Stimulated activated naive CD8-positive, alpha-beta T cell treated with anti-CD3 and anti-CD28 coated beads, Interleukin-15, amount 100 ng/mL, for 72 hours (primary cell): ENCODE data around the gene PPA2.
"Not testable (repeated sequence)": the region's sequence is repeated elsewhere in the genome, so short reads cannot be mapped to it uniquely, and the experiment has no call there.

ENCODE experiments used
- ATAC-seq: fragments of 150-1000 bp; cut with Tn5 transposase; 2 replicates; pipeline ENCODE4 v1.10.0; 2021; ENCODE audit warnings: mild to moderate bottlenecking, moderate library complexity
- DNase-seq, 2 donors: peaks; one replicate each; pipeline ENCODE4 v3.0.0; 2021 to 2022
- H3K27ac Mint-ChIP-seq, 2 donors: one replicate each; pipeline ENCODE4 v1.8.0; 2022; ENCODE audit warnings: mild to moderate bottlenecking in 2 of 2, mixed read lengths in 2 of 2, moderate library complexity in 2 of 2
- H3K27me3 Mint-ChIP-seq: one replicate; pipeline ENCODE4 v1.8.0; 2022; ENCODE audit warnings: mixed read lengths
- H3K4me1 Mint-ChIP-seq: one replicate; pipeline ENCODE4 v1.8.0; 2022; ENCODE audit warnings: mild to moderate bottlenecking, mixed read lengths
- H3K4me3 Mint-ChIP-seq, 2 donors: one replicate each; pipeline ENCODE4 v1.8.0; 2022; ENCODE audit warnings: mild to moderate bottlenecking in 2 of 2, mixed read lengths in 2 of 2, moderate library complexity in 1 of 2
- H3K9me3 Mint-ChIP-seq, 2 donors: one replicate each; pipeline ENCODE4 v1.8.0; 2022; ENCODE audit warnings: mixed read lengths in 2 of 2

The PPA2 gene

GRCh38 chr4:105434940-105435339 is 38.9 kb downstream of the PPA2 start:
- Mint-ChIP-seq H3K27me3 (no peaks in the 10 kb centered on the region), H3K9me3 (peaks cover 24 to 26% of the 10 kb centered on the region in 2 donors), H3K27ac (no peak overlapping the region), H3K4me1 (peaks cover 4% of the 10 kb centered on the region), H3K4me3 (no peak overlapping the region)
- peak; percentile 65 for ATAC-seq
- DNase-seq = no peak

GRCh38 chr4:105433421-105433820 is 40.4 kb downstream of the PPA2 start:
- H3K9me3 Mint-ChIP-seq = peaks cover 24 to 26% of the 10 kb centered on the region in 2 donors
- H3K27me3 Mint-ChIP-seq = no peaks in the 10 kb centered on the region
- no peak overlapping the region for H3K4me3 Mint-ChIP-seq
- DNase-seq (no peak), ATAC-seq (no peak)
- no peak overlapping the region for H3K27ac Mint-ChIP-seq
- peaks cover 4% of the 10 kb centered on the region for H3K4me1 Mint-ChIP-seq

GRCh38 chr4:105432438-105432837 is 41.4 kb downstream of the PPA2 start:
- Mint-ChIP-seq H3K4me1 (peaks cover 4% of the 10 kb centered on the region), H3K27ac (no peak overlapping the region)
- no peak for ATAC-seq

GRCh38 chr4:105430811-105431210 is 43.1 kb downstream of the PPA2 start:
- ATAC-seq = no peak
- H3K4me3 Mint-ChIP-seq = no peak overlapping the region
- no peak for DNase-seq
- H3K27ac Mint-ChIP-seq = no peak overlapping the region
- peaks cover 4% of the 10 kb centered on the region for H3K4me1 Mint-ChIP-seq
- peaks cover 17 to 20% of the 10 kb centered on the region in 2 donors for H3K9me3 Mint-ChIP-seq
- no peaks in the 10 kb centered on the region for H3K27me3 Mint-ChIP-seq

More at GRCh38 chr4:105432438-105432837, 41.4 kb downstream of the PPA2 start:
- no peak for DNase-seq
- peaks cover 25 to 26% of the 10 kb centered on the region in 2 donors for H3K9me3 Mint-ChIP-seq
- no peak overlapping the region for H3K4me3 Mint-ChIP-seq
- no peaks in the 10 kb centered on the region for H3K27me3 Mint-ChIP-seq

GRCh38 chr4:105426187-105426897 is 47.5 kb downstream of the PPA2 start:
- H3K27me3 Mint-ChIP-seq = no peaks in the 10 kb centered on the region
- no peak overlapping the region for H3K27ac Mint-ChIP-seq
- no peak overlapping the region for H3K4me3 Mint-ChIP-seq
- DNase-seq (no peak), ATAC-seq (no peak)
- H3K9me3 Mint-ChIP-seq = peaks cover 19 to 26% of the 10 kb centered on the region in 2 donors
- peaks cover 18% of the 10 kb centered on the region for H3K4me1 Mint-ChIP-seq

- H3K27me3 Mint-ChIP-seq = no peaks in the 10 kb centered on the region
- peaks cover 17 to 23% of the 10 kb centered on the region in 2 donors for H3K9me3 Mint-ChIP-seq
- H3K4me1 Mint-ChIP-seq = peaks cover 23% of the 10 kb centered on the region
- ATAC-seq (peak; percentile 53), DNase-seq (no peak)
- no peak overlapping the region for H3K27ac Mint-ChIP-seq
- no peak overlapping the region for H3K4me3 Mint-ChIP-seq
Observed at GRCh38 chr4:105422207-105422920, 51.5 kb downstream of the PPA2 start.

- Mint-ChIP-seq H3K27ac (no peak overlapping the region), H3K9me3 (no peaks in the 10 kb centered on the region), H3K27me3 (no peaks in the 10 kb centered on the region), H3K4me3 (no peak overlapping the region), H3K4me1 (peaks cover 5% of the 10 kb centered on the region)
- DNase-seq (no peak), ATAC-seq (no peak)
Observed at GRCh38 chr4:105417624-105418023, 56.2 kb downstream of the PPA2 start.

- Mint-ChIP-seq H3K9me3 (peaks cover 13 to 20% of the 10 kb centered on the region in 2 donors), H3K27ac (peak overlapping the region in 1 of 2 donors; percentile 72), H3K27me3 (no peaks in the 10 kb centered on the region), H3K4me1 (no peaks in the 10 kb centered on the region), H3K4me3 (no peak overlapping the region)
- DNase-seq (no peak), ATAC-seq (no peak)
Observed at GRCh38 chr4:105415281-105415744, 58.5 kb downstream of the PPA2 start.

- H3K9me3 Mint-ChIP-seq = peaks cover 13 to 24% of the 10 kb centered on the region in 2 donors
- ATAC-seq = no peak
- no peaks in the 10 kb centered on the region for H3K4me1 Mint-ChIP-seq
- H3K4me3 Mint-ChIP-seq = no peak overlapping the region
- DNase-seq = no peak
- H3K27me3 Mint-ChIP-seq = no peaks in the 10 kb centered on the region
- H3K27ac Mint-ChIP-seq = no peak overlapping the region
Observed at GRCh38 chr4:105414316-105414715, 59.5 kb downstream of the PPA2 start.

GRCh38 chr4:105409135-105409534 is 64.7 kb downstream of the PPA2 start:
- H3K4me3 Mint-ChIP-seq, DNase-seq, H3K27me3 Mint-ChIP-seq, ATAC-seq, H3K4me1 Mint-ChIP-seq: not testable (repeated sequence)
- H3K9me3 Mint-ChIP-seq = peaks cover 36 to 37% of the 10 kb centered on the region in 2 donors
- H3K27ac Mint-ChIP-seq = peak overlapping the region in 1 of 2 donors; percentile 74

GRCh38 chr4:105400901-105401677 is 72.8 kb downstream of the PPA2 start:
- peaks cover 4 to 5% of the 10 kb centered on the region in 2 donors for H3K9me3 Mint-ChIP-seq
- ATAC-seq (no peak), DNase-seq (no peak)
- H3K27me3 Mint-ChIP-seq = no peaks in the 10 kb centered on the region
- H3K4me3 Mint-ChIP-seq = no peak overlapping the region
- H3K4me1 Mint-ChIP-seq = no peaks in the 10 kb centered on the region
- no peak overlapping the region for H3K27ac Mint-ChIP-seq

GRCh38 chr4:105399532-105400161 is 74.2 kb downstream of the PPA2 start:
- H3K4me1 Mint-ChIP-seq = no peaks in the 10 kb centered on the region
- H3K4me3 Mint-ChIP-seq = no peak overlapping the region
- no peak overlapping the region for H3K27ac Mint-ChIP-seq
- H3K27me3 Mint-ChIP-seq = no peaks in the 10 kb centered on the region
- ATAC-seq = no peak
- no peaks in the 10 kb centered on the region for H3K9me3 Mint-ChIP-seq
- no peak for DNase-seq

- H3K27ac Mint-ChIP-seq = no peak overlapping the region
- no peaks in the 10 kb centered on the region for H3K27me3 Mint-ChIP-seq
- H3K9me3 Mint-ChIP-seq = no peaks in the 10 kb centered on the region
- H3K4me3 Mint-ChIP-seq = no peak overlapping the region
- DNase-seq (no peak), ATAC-seq (no peak)
- H3K4me1 Mint-ChIP-seq = no peaks in the 10 kb centered on the region
Observed at GRCh38 chr4:105392858-105393257, 81.0 kb downstream of the PPA2 start.

GRCh38 chr4:105389167-105389566 is 84.7 kb downstream of the PPA2 start:
- no peak overlapping the region for H3K27ac Mint-ChIP-seq
- H3K4me1 Mint-ChIP-seq = no peaks in the 10 kb centered on the region
- no peak overlapping the region for H3K4me3 Mint-ChIP-seq
- no peaks in the 10 kb centered on the region for H3K27me3 Mint-ChIP-seq
- DNase-seq (no peak), ATAC-seq (no peak)
- H3K9me3 Mint-ChIP-seq = no peaks in the 10 kb centered on the region

- Mint-ChIP-seq H3K9me3 (no peaks in the 10 kb centered on the region), H3K4me1 (no peaks in the 10 kb centered on the region)
- ATAC-seq = no peak
Observed at GRCh38 chr4:105387466-105387865, 86.4 kb downstream of the PPA2 start.

More at GRCh38 chr4:105387466-105387865, 86.4 kb downstream of the PPA2 start:
- no peak overlapping the region for H3K27ac Mint-ChIP-seq
- H3K27me3 Mint-ChIP-seq = no peaks in the 10 kb centered on the region
- H3K4me3 Mint-ChIP-seq = no peak overlapping the region
- no peak for DNase-seq
